K562 (cell line): Measurements from ENCODE around the gene ATP5F1D. TPM values are rescaled to one million over a fixed set of nuclear protein-coding genes. Genes with fewer than 3 reads are reported as not detected.
A peak's percentile ranks its signal among the peaks of the same experiment; 100 is the strongest.

Experiments used
- CHD7 ChIP-seq: fragments of 200-600 bp; sonication (generic); IDR thresholded peaks from one replicate; pipeline ENCODE4 v1.6.1; 2012; ENCODE audit warnings: mild to moderate bottlenecking, low read depth, low read length, inconsistent platforms
- CREM ChIP-seq: IDR thresholded peaks from 2 replicates; pipeline ENCODE4 v1.6.1; 2014; ENCODE audit warnings: antibody characterized with exemption, low read depth
- ELF1 ChIP-seq: fragments of 200-800 bp; sonication (Bioruptor generic); IDR thresholded peaks from 2 replicates; pipeline ENCODE4 v1.6.1; 2016; ENCODE audit warnings: missing genetic modification characterization, missing compliant biosample characterization
- GATAD2A ChIP-seq: fragments of 450-650 bp; IDR thresholded peaks from 2 replicates; pipeline ENCODE4 v1.6.1; 2017
- GTF2B ChIP-seq: IDR thresholded peaks from 2 replicates; pipeline ENCODE4 v1.6.1; 2011; ENCODE audit not compliant: insufficient read length; ENCODE audit errors: extremely low read depth
- MAFK ChIP-seq: IDR thresholded peaks from 2 replicates; pipeline ENCODE4 v1.6.1; 2011; ENCODE audit warnings: low read length, improper control_type of control experiment
- MYNN ChIP-seq, 2 experiments: sonication (generic); formaldehyde crosslinking in 1 of 2; IDR thresholded peaks; 2 replicates each; pipeline versions ENCODE4 v1.5.0 to v1.6.1; 2016 to 2020; ENCODE audit warnings: antibody characterized with exemption in 1 of 2, missing genetic modification reagents in 1 of 2
- NCOA4 ChIP-seq: fragments of 450-650 bp; IDR thresholded peaks from 2 replicates; pipeline ENCODE4 v1.6.1; 2018; ENCODE audit warnings: mild to moderate bottlenecking; ENCODE audit not compliant: partially characterized antibody
- NFXL1 ChIP-seq: fragments of 450-650 bp; formaldehyde crosslinking; IDR thresholded peaks from 2 replicates; pipeline ENCODE4 v1.4.0; 2021; ENCODE audit warnings: mild to moderate bottlenecking
- PURB ChIP-seq: sonication (generic); formaldehyde crosslinking; IDR thresholded peaks from 2 replicates; pipeline ENCODE4 v1.9.0; 2021; ENCODE audit warnings: low read depth, mild to moderate bottlenecking, missing genetic modification reagents
- RBBP5 ChIP-seq: fragments of 200-600 bp; sonication (generic); IDR thresholded peaks from 2 replicates; pipeline ENCODE4 v1.6.1; 2012; ENCODE audit warnings: borderline replicate concordance, mild to moderate bottlenecking, low read length, control low read depth, inconsistent platforms; ENCODE audit not compliant: insufficient read depth, poor library complexity, severe bottlenecking
- SMARCE1 ChIP-seq: fragments of 450-650 bp; IDR thresholded peaks from 2 replicates; pipeline ENCODE4 v1.7.1; 2016; ENCODE audit warnings: mild to moderate bottlenecking
- SRSF9 ChIP-seq: fragments of 200-400 bp; formaldehyde crosslinking; IDR thresholded peaks from 2 replicates; pipeline ENCODE4 v1.6.1; 2017; ENCODE audit warnings: low read depth, low read length, borderline replicate concordance
- TCF3 ChIP-seq: sonication (generic); formaldehyde crosslinking; IDR thresholded peaks from 2 replicates; pipeline ENCODE4 v1.4.0; 2020; ENCODE audit warnings: mild to moderate bottlenecking, missing genetic modification reagents
- ZNF124 ChIP-seq: sonication (generic); formaldehyde crosslinking; IDR thresholded peaks from 2 replicates; pipeline ENCODE4 v1.8.1; 2022; ENCODE audit warnings: missing genetic modification reagents
- ZNF316 ChIP-seq: fragments of 450-650 bp; IDR thresholded peaks from 2 replicates; pipeline ENCODE4 v1.6.1; 2016
- polyA plus RNA-seq, 8 experiments: library from polyadenylated mRNA; depleted of rRNA in 4 of 8; stranded (reverse) in 5 of 8; unstranded in 3 of 8; fragments of >200 nt; fragmentation: Nextera tagmentation in 2 of 8; fragmentation: Illumina TruSeq in 1 of 8; extraction: Ambion mirVana in 2 of 8; extraction: Trizol in 1 of 8; gene quantifications; 2 replicates each; pipeline versions ENCODE4 v1.2.1 to v1.2.3, GENCODE V29; 2011 to 2014; ENCODE audit warnings: inconsistent platforms in 1 of 8, missing spikeins in 1 of 8
- total RNA-seq, 7 experiments: library from RNA; depleted of rRNA in 6 of 7; stranded (reverse); fragments of >200 nt in 6 of 7; fragmentation: Illumina TruSeq in 2 of 7; extraction: Trizol in 2 of 7; gene quantifications; 2 replicates each; pipeline versions ENCODE4 v1.2.1 to v1.2.3, GENCODE V29; 2011 to 2021; ENCODE audit warnings: low replicate concordance in 1 of 7

The ATP5F1D gene
- total and polyA plus RNA-seq, 9 of the 15 experiments (the other 6 are each of a cell fraction or from before 2014, with no cell fraction given), result 3.9 to 409 (median 36.8) TPM

GRCh38 chr19:1268226-1269064, 26.9 kb downstream of the ATP5F1D start (continued):
- TF ChIP-seq CHD7 (no peak), NCOA4 (no peak), TCF3 (CRISPR knock-in tag) (no peak), SMARCE1 (0 out of 2 replicates have a peak, but pooled peaks have one; percentile 10), PURB (CRISPR knock-in tag) (no peak), SRSF9 (no peak), ZNF316 (no peak), GTF2B (no peak), CREM (no peak), MAFK (no peak), NFXL1 (CRISPR knock-in tag) (no peak), MYNN (IDR thresholded peaks at IDR 0.05) (no peak), MYNN (CRISPR knock-in tag; IDR thresholded peaks at IDR 0.05) (no peak), ELF1 (tag) (no peak), ZNF124 (CRISPR knock-in tag) (peak; percentile 80; the same call in 1 of the 2 replicates), RBBP5 (no peak), GATAD2A (peak; percentile 21; the same call in 1 of the 2 replicates)
